GM19455 (cell line): ENCODE results near the gene MRPS18B.
A peak's percentile ranks its signal among the peaks of the same experiment; 100 is the strongest.

ENCODE experiments used
- ATAC-seq: cut with Tn5 transposase; IDR thresholded peaks from one replicate; pipeline ENCODE4 v1.9.1; 2021; ENCODE audit not compliant: unreplicated experiment

The MRPS18B gene

GRCh38 chr6:30617565-30618269 is at the start of gene MRPS18B:
MRPS18B (plus strand) TSS chr6:30617840; CDS start chr6:30617866, 26 bp downstream.
- ATAC-seq = peak; percentile 73

- ATAC-seq = no peak
These were observed 49.4 kb upstream of the MRPS18B start for GRCh38 chr6:30568245-30568644.

GRCh38 chr6:30570263-30570662 is 47.4 kb upstream of the MRPS18B start:
- no peak for ATAC-seq

- peak; percentile 32 for ATAC-seq
These were observed 46.9 kb upstream of the MRPS18B start for GRCh38 chr6:30570740-30571074.

- ATAC-seq = peak; percentile 81
These were observed 46.4 kb upstream of the MRPS18B start, which contains the start of gene ABCF1 for GRCh38 chr6:30571075-30571761. ABCF1 (plus strand) TSS chr6:30571442; CDS start chr6:30571488, 46 bp downstream.

- no peak for ATAC-seq
These were observed 45.9 kb upstream of the MRPS18B start for GRCh38 chr6:30571762-30572082.

GRCh38 chr6:30572148-30572547 is 45.5 kb upstream of the MRPS18B start:
- no peak for ATAC-seq

- no peak for ATAC-seq
These were observed 44.5 kb upstream of the MRPS18B start for GRCh38 chr6:30573113-30573512.

- no peak for ATAC-seq
These were observed 39.6 kb upstream of the MRPS18B start for GRCh38 chr6:30578051-30578450.

- ATAC-seq = no peak
These were observed 33.7 kb upstream of the MRPS18B start for GRCh38 chr6:30583921-30584320.

GRCh38 chr6:30589754-30590358 is 27.8 kb upstream of the MRPS18B start:
- ATAC-seq = no peak

GRCh38 chr6:30590509-30590908 is 27.1 kb upstream of the MRPS18B start:
- ATAC-seq = no peak

- no peak for ATAC-seq
These were observed 26.6 kb upstream of the MRPS18B start for GRCh38 chr6:30591008-30591407.

GRCh38 chr6:30592287-30592686 is 25.4 kb upstream of the MRPS18B start:
- no peak for ATAC-seq

GRCh38 chr6:30597315-30598144 is 20.1 kb upstream of the MRPS18B start:
- peak; percentile 72 for ATAC-seq

- ATAC-seq = no peak
These were observed 18.6 kb upstream of the MRPS18B start for GRCh38 chr6:30598912-30599624.

- no peak for ATAC-seq
These were observed 17.9 kb upstream of the MRPS18B start for GRCh38 chr6:30599625-30600324.

- no peak for ATAC-seq
These were observed 17.1 kb upstream of the MRPS18B start for GRCh38 chr6:30600451-30600961.

GRCh38 chr6:30601436-30601814 is 16.2 kb upstream of the MRPS18B start:
- ATAC-seq = no peak
